Measurements from ENCODE around the gene P3H4.
A peak's percentile ranks its signal among the peaks of the same experiment; 100 is the strongest.

Gene P3H4

DNA sequence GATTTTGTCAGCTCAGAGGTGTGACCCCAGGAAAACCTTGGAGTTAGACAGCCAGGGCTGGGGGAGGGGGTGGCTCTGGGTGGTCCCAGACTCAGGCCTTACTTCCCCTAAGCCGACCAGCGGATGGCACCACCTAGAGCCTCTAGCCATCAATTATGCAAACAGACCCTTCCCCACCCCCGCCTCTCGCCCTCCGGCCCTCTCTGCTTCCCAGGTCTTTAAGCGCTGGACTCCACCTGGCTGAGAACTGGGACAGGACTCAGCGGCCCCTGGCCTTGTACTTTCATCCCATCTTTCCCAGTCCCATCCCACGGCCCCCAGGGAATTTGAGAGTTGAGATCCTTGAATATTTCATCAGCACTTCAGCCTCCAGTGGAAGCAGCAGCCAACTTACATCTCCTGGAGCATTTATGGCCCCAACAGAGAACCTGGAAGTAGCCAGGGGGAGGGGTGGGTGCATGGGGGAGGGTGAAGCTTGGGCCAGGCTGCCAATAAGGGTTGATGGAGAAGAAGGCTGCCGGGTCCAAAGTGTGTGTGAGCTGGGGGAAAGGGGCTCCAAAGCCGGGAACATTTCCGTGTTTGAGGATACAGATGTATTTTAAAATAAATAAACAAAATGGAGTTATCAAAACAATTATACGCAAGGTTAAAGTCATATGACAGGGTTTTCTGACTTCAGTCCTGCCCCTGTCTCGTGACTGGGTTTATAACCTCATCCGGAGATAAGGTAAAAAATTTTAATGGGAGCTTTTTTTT, 17.8 kb downstream of the P3H4 start:
- no peak for DNase-seq (ENCODE audit: extremely low spot score)
- ChIA-PET POLR2A (interaction anchor here (0.7 to 5.2 kb wide), 13 partner anchors 8 to 137 kb away, joined by 3 to 46 read pairs (median 5); partner anchors contain the start of genes ACLY, EIF1, FKBP10 and JUP), CTCF (interaction anchor here (0.6 to 3.0 kb wide), 4 partner anchors 8 to 104 kb away, joined by 4 to 32 read pairs (median 7); partner anchors contain the start of gene JUP)
- no peak for TF ChIP-seq FOXK2 (IDR thresholded peaks at IDR 0.05)
- TF ChIP-seq L3MBTL2 (conservative IDR thresholded peaks at IDR 0.05), result no peak
- TF ChIP-seq ZNF384 (IDR thresholded peaks at IDR 0.05), result peak; percentile 75
- no peak for TF ChIP-seq ARNT (IDR thresholded peaks at IDR 0.05)
- no peak for TF ChIP-seq ELF4 (IDR thresholded peaks at IDR 0.05)
- TF ChIP-seq CTBP1 (IDR thresholded peaks at IDR 0.05; ENCODE audit: borderline replicate concordance), result no peak
- no peak for TF ChIP-seq FOXA1 (IDR thresholded peaks at IDR 0.05)
- no peak for TF ChIP-seq BHLHE40 (IDR thresholded peaks at IDR 0.05; ENCODE audit: borderline replicate concordance)
- no peak for TF ChIP-seq HDGF (IDR thresholded peaks at IDR 0.05; ENCODE audit: borderline replicate concordance)

DNA sequence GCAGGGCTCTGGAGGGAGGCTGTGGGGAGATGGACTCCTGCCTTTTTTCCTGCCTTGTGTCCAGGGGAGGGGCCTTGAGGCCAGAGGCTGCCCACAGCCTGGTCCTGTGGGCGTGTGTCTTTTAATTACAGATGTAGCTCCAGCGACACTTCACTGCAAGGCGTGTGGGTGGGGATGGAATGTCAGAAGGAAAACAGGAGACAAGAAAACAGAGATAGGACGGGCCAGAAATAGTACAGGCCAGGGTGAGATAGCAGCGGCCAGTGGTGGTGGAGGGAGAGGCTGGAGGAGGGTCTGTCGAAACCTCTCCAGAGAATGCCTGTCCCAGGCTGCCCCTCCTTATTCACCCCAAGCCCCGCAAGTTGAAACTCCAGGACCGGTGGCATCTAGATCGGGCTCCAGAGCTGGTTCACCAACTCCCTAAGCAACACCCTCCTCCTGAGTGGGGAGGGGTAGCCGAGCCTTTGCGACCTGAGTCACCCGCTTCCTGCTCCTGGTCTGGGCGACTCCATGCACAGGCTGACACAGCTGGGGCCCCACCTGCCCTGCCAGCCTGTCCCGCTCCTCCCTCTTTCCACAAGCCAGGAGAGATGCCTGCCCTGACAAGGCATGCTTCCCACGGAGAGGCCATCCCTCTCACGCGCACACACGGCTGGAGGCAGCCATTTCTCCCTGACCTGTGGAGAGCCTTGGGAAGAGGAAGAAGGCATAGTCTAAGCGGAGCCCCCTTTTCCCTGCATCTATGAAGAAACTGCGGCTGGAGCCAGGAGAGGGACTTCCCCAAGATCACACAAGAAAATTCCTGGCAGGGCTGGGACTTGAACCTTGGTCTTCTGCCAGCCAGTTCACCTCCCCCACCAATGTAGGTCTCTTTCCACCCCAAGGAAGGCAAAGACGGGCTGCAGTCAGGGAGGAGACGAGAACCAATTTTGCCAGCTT, 18.6 kb downstream of the P3H4 start:
- CTCF ChIA-PET, result interaction anchor here (0.6 to 1.3 kb wide), 4 partner anchors 32 to 56 kb away, joined by 3 to 6 read pairs (median 4); no protein-coding TSS in a partner anchor
- POLR2A ChIA-PET, result interaction anchor here (0.6 to 5.2 kb wide), 13 partner anchors 8 to 137 kb away, joined by 3 to 46 read pairs (median 3); partner anchors contain the start of genes ACLY, EIF1, FKBP10 and JUP
- DNase-seq (ENCODE audit: extremely low spot score), result no peak
- TF ChIP-seq ELF4 (IDR thresholded peaks at IDR 0.05) (no peak), NFRKB (IDR thresholded peaks at IDR 0.05) (no peak), BHLHE40 (IDR thresholded peaks at IDR 0.05; ENCODE audit: borderline replicate concordance) (no peak), FOXK2 (IDR thresholded peaks at IDR 0.05) (no peak), HDGF (IDR thresholded peaks at IDR 0.05; ENCODE audit: borderline replicate concordance) (no peak), SUZ12 (IDR thresholded peaks at IDR 0.05) (no peak), LEF1 (IDR thresholded peaks at IDR 0.05; ENCODE audit: borderline replicate concordance) (no peak), L3MBTL2 (conservative IDR thresholded peaks at IDR 0.05) (no peak), ZNF384 (IDR thresholded peaks at IDR 0.05) (no peak), FOXM1 (IDR thresholded peaks at IDR 0.05; ENCODE audit: borderline replicate concordance) (no peak)
- TF ChIP-seq, protein P1, sequence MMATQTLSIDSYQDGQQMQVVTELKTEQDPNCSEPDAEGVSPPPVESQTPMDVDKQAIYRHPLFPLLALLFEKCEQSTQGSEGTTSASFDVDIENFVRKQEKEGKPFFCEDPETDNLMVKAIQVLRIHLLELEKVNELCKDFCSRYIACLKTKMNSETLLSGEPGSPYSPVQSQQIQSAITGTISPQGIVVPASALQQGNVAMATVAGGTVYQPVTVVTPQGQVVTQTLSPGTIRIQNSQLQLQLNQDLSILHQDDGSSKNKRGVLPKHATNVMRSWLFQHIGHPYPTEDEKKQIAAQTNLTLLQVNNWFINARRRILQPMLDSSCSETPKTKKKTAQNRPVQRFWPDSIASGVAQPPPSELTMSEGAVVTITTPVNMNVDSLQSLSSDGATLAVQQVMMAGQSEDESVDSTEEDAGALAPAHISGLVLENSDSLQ (IDR thresholded peaks at IDR 0.05), result no peak

DNA sequence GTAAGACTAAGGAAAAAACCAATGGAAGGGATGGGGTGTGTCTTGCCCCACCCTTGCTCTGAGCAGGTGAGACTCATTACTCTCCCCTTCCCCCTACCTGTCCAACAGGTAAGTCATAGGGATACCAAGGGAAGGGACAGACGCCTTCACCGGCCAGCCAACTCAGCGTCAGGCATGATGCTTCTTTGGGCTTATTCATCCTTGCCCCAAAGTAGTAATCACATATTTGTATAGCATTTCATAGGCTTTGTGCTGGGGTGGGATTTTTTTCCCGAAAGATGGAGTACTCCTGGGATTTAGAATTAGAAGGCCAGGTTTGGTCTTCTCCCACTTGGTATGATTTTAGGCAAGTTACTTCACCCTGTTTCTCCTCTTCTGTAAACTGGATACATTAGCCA, 24.7 kb downstream of the P3H4 start:
- TF ChIP-seq SP1 (IDR thresholded peaks at IDR 0.05) (no peak), ELF4 (IDR thresholded peaks at IDR 0.05) (no peak), HDGF (IDR thresholded peaks at IDR 0.05; ENCODE audit: borderline replicate concordance) (no peak), L3MBTL2 (conservative IDR thresholded peaks at IDR 0.05) (no peak), ZNF384 (IDR thresholded peaks at IDR 0.05) (no peak), LEF1 (IDR thresholded peaks at IDR 0.05; ENCODE audit: borderline replicate concordance) (no peak), FOXA1 (IDR thresholded peaks at IDR 0.05) (no peak)
- TF ChIP-seq, protein P1 (IDR thresholded peaks at IDR 0.05), result no peak
- no peak for DNase-seq (ENCODE audit: extremely low spot score)
- POLR2A ChIA-PET, result interaction anchor here (0.6 to 4.6 kb wide), 26 partner anchors 8 to 143 kb away, joined by 3 to 46 read pairs (median 6); partner anchors contain the start of genes ACLY, EIF1, FKBP10 and HAP1
- CTCF ChIA-PET, result interaction anchor here (0.6 to 3.5 kb wide), 27 partner anchors 8 to 1114 kb away, joined by 3 to 32 read pairs (median 5); partner anchors contain the start of gene EIF1

DNA sequence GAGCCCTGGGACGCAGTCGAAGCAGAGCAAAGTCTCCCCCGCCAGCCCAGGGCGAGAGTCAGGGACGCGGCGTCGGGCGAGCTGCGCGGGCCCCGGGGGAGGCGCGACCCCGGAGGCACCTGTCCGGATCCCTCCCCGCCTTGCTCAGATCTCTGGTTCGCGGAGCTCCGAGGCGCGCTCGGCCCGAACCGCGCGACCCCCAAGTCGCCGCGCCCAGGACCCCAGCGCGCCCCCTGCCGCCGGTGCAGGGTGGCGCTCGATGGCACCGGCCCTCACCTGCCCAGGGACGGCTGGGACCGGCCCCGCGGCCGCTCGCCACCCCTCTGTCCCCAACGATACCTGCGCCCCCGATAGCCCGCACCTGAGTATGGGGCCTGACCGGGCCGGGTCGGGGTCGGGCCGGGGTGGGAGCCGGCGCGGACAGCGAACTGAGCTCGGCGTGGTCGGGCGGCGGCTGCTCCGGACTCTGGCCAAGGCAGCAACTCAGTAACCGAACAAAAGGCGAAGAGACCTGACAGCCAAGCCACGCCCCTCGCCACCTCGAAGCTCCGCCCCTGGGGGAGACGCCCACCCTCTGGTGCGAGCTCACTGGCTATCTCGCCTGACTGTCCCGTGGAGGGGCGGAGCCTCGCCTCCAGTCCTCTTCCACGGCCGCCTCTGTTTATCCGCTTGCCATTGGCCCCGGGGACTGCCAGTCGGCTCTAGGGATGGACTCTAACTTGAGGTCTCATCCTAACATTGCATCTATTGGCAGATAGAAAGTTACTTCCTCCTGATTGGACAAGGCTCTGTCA, 25.3 kb downstream of the P3H4 start, which contains the start of gene JUP:
JUP (minus strand) TSS at position 485 of the 794 bp plus-strand sequence. CDS start 14,857 bp downstream, outside the sequence.
- DNase-seq (ENCODE audit: extremely low spot score), result peak; percentile 100
- no peak for TF ChIP-seq BHLHE40 (IDR thresholded peaks at IDR 0.05; ENCODE audit: borderline replicate concordance)
- TF ChIP-seq, protein P1 (IDR thresholded peaks at IDR 0.05), result peak; percentile 100
- CTCF ChIA-PET, result interaction anchor here (0.6 to 3.5 kb wide), 33 partner anchors 9 to 1114 kb away, joined by 3 to 32 read pairs (median 4); partner anchors contain the start of genes ACLY and EIF1
- POLR2A ChIA-PET, result interaction anchor here (0.6 to 4.6 kb wide), 27 partner anchors 9 to 144 kb away, joined by 3 to 46 read pairs (median 5); partner anchors contain the start of genes ACLY, EIF1, FKBP10 and HAP1

DNA sequence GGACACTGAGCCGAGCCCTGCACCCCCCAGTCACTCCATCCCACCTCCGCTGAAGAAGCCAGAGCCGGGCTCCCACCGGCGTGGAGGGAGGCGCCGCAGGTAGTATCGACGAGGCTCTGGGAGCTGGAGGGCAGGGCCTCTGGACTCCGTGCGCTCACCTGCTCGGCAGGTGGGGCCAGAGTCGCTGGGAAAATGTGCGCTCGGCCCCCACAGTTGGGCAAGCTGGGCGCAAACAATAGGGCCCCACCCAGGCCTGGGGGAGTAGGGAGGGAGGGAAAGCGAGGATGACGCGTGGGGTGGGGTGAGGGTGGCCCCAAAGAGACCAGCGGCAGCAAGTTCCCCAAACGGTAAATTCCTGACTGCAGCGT, 25.9 kb downstream of the P3H4 start:
- CTCF ChIA-PET, result interaction anchor here (0.6 to 3.5 kb wide), 21 partner anchors 9 to 133 kb away, joined by 3 to 32 read pairs (median 6); partner anchors contain the start of genes ACLY and EIF1
- TF ChIP-seq NFRKB (IDR thresholded peaks at IDR 0.05), result no peak
- no peak for TF ChIP-seq TARDBP (IDR thresholded peaks at IDR 0.05)
- no peak for TF ChIP-seq BHLHE40 (IDR thresholded peaks at IDR 0.05; ENCODE audit: borderline replicate concordance)
- TF ChIP-seq ELF4 (IDR thresholded peaks at IDR 0.05), result no peak
- no peak for TF ChIP-seq HDGF (IDR thresholded peaks at IDR 0.05; ENCODE audit: borderline replicate concordance)
- no peak for TF ChIP-seq FOXA1 (IDR thresholded peaks at IDR 0.05)
- TF ChIP-seq, protein P1 (IDR thresholded peaks at IDR 0.05), result no peak
- TF ChIP-seq LEF1 (IDR thresholded peaks at IDR 0.05; ENCODE audit: borderline replicate concordance), result no peak
- no peak for TF ChIP-seq SUZ12 (IDR thresholded peaks at IDR 0.05)
- POLR2A ChIA-PET, result interaction anchor here (0.9 to 4.6 kb wide), 16 partner anchors 9 to 133 kb away, joined by 3 to 46 read pairs (median 10); partner anchors contain the start of genes ACLY, EIF1, FKBP10 and P3H4
- no peak for DNase-seq (ENCODE audit: extremely low spot score)

Data from HEK293T (cell line).